Nucleus accumbens (tissue), 56 donors: Measurements from ENCODE around the gene PREP.
A peak's percentile ranks its signal among the peaks of the same experiment; 100 is the strongest.

Source experiments
- DNase-seq, 56 donors: peaks; one replicate each; lab custom pipeline; 2025; lab: John Stamatoyannopoulos, UW

Gene PREP

DNA sequence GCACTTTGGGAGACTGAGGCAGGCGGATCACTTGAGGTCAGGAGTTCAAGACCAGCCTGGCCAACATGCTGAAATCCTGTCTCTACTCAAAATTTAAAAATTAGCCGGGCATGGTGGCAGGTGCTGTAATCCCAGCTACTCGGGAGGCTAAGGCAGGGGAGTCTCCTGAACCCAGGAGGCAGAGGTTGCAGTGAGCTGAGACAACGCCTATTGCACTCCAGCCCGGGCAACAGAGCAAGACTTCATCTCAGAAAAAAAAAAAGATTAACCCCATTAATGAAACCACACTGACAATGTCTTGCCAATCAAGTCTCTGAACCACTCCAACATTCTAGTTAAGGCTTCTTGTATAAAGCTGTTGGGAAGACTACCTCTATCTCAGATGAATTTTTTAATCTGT lies 4.0 kb downstream of the PREP start:
- DNase-seq, result no peak

DNA sequence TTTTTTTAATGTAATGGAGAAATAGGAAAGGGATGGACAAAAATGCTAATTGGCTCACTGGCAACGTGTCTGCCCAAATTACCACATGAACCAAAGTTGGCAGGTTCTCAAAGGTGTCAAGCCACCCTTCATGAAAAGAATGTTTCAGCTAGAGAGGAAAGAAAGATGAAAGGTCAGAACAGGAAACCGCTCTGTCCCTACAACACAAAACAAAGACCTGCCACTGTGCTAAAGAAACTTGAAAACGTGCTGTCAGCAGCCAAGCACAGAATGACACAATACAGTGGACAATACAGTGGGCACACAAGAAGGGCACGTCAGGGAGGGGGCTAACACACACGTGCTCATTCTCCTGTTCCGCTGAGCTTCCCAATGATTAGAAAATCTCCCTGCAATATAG lies 4.9 kb downstream of the PREP start:
- DNase-seq, result peak in 12 of 56 donors; percentile 1 to 61 (median 13)

DNA sequence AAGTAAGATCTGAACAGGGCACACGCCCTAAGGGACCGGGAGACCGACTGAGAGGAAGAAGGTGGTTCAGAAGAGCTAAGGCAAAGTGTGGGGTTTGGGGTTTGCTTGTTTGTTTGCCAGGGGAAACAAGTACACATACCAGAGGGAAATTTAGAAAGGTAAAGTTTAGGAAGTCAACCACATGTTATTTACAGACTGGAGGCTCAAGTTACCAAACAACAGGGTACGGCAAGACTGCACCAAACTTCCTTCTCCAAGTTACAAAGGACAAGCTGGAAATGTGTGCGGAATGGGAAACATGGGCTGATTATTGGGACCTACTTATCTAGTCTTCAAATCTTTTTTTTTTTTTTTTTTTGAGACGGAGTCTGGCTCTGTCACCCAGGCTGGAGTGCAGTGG lies 11.2 kb downstream of the PREP start:
- no peak for DNase-seq

DNA sequence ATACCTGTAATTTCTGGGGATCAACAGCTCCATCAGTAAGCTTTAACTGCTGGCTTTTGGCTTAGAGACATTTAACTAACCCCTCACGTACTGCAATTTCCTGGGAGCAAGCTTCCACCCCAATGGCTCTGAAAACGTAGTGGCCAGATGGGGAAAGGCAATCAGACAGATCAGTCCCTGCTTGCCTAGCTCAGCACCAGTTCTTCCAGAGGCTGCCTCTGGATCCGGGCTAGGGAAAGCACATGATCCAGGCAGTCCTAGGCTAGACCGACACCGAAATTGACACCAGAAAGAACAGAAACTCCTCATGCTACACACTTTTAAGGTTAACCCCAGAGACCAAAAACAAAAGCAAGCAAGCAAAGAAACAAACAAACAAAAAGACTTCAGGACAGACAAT lies 13.3 kb downstream of the PREP start:
- no peak for DNase-seq

DNA sequence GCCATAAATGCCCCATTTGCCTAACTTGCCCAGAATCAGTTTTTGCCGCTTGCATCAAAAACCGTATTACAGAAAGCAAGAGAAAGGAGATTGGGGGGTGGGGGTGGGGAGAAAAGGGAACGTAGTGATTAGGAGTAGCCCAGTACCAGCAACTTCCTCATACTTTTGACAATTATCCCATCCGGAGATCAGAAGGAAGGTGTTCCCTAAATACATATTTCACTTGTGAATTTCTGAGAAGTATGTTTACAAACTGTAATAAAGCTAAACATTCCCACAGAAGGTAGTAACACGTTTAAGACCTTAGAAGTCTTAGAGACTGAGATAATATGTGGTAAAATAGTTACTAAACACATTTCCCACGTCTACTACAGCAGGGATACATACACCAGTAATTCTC lies 14.5 kb downstream of the PREP start:
- DNase-seq, result no peak

DNA sequence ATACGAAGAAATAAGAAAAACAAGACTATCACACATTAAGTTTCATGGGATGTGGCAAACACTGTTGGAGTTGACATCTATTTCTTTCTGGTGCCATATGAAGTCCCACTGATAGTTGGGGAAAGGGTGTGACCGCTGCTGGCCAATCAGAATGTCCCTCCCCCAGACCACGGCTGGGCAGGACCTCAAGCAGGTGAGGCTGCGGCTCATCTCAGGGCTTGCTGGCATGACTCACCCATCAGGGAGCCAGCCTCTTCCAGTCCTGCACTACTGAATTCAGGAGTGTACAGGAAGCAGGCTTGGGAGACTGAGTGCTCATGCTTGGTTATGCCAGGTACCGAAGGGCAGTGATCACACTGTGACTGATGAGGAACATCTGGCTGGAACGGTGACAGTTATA lies 18.9 kb downstream of the PREP start:
- DNase-seq, result no peak

DNA sequence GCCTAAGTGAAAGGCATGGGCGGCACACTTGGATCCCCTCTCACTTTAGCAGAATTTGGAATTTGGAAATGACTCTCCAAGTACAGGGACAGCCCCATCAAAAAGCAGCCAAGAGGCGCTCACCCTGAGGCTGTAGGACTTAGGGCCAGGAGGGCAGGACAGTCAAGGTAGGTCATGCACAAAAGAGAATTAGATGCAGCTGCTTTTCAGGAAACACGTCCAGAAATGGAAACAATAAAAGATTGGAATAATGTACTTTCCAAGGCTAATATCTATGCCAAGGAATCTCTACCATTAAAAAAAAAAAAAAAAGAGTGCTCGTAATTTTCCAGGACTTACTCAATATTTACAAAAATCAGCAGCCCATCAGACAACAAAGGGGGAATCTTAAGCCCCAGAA lies 19.9 kb downstream of the PREP start:
- DNase-seq, result no peak

DNA sequence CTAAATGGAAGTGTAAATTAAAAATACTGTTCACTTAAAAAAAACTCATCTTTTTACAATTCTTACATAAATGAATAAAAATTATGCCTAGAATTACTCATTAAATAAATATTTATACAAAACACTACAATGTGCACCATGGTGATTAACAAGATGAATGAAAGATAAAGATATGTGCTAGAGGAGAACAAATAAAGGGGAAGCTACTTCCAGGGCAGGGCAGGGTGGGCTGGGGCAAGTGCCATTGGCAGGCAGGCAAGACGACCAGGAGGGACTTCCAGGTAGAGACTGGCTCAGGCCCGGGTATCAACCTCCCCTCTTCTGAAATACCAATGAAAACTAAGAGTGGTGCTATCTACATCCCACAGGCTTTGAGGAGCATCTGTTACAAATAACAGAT lies 20.4 kb downstream of the PREP start:
- no peak for DNase-seq

DNA sequence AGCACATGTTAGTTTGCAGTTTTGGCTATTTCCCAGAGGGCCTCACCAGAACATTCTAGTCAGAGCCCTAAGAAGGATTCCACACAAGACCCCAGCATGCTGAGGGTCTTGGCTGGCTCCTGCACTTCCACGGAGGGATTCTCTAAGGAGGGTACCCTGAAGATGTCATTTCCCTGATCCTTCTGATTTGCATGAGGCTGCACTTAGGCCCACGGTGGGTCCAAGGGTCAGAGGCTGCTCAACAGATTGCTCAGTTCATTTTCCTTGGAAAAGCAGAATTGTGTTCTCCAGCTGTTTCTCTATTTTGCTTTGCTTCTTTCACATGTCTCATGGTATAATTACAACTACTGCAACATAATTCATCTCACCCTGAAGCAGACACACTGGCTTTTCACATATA lies 22.2 kb downstream of the PREP start:
- no peak for DNase-seq

DNA sequence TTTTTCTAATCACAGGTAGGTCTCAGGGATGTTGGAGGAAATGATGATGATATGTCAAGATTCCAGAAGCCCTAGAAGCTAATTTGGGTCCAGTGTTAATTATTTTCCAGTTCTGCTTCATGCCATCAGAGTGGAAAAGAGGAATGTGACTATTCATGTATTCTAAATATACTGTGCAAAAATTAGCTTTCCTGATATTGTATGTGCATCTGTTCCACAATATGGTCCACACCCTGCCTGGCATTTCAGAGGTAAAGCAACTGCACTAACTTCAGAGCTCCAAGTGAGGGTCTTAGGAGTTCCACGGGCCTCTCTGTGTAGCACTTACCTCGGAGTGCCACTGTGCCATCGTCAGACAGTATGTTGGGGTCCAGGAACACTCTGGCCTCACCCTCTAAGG lies 27.1 kb downstream of the PREP start:
- no peak for DNase-seq

DNA sequence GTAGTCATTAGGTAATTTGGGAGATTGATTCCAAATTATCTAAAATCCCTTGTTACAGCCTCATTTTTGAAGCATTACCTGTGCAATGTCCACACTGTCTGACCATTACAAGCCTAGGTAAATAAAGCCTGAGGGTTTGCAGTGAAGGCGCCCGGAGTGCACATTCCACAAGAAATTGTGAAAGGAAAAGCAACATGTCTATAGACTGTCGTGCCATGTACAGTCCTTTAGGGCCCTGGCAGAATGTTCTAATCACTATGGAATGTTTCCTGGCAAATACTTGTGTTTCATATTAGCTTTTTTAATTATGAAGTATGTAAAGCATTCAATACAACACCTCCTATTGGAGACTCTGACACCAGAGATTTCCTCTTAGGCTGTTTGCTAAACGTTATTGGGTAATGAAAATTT lies 28.9 kb downstream of the PREP start:
- DNase-seq, result no peak

DNA sequence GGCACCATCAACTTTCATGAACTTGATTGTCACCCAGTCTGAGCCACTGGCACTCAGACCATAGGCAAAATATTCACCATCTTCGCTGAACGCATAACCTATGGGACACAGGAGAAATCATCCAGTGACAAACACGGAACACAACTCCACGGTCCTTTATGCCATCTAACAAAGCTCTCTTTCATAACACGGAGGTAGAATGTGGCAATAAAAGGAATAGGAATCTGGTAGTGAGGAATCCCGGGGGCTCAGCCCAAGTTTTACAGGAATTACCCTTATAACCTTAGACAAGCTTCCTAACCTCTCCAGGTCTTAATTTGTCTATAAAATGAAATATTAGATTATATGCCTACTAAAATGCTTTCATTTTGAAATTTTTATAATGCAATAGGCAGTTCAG lies 29.4 kb downstream of the PREP start:
- no peak for DNase-seq

DNA sequence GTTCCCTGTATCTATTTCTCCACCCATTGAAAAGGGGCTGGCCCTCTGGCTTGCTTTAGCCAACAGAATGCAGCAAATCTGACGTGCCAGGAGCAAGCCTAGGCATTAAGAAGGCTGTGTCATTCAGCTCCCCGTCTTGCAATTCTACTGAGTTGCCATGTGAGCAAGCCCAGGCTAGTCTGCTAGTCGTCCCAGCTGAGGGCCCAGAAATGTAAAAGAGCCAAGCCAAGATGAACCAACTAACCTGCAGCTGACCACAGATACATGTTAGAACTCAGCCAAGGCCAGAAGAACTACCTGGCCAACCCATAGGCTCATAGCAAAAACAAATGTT lies 30.1 kb downstream of the PREP start:
- no peak for DNase-seq

DNA sequence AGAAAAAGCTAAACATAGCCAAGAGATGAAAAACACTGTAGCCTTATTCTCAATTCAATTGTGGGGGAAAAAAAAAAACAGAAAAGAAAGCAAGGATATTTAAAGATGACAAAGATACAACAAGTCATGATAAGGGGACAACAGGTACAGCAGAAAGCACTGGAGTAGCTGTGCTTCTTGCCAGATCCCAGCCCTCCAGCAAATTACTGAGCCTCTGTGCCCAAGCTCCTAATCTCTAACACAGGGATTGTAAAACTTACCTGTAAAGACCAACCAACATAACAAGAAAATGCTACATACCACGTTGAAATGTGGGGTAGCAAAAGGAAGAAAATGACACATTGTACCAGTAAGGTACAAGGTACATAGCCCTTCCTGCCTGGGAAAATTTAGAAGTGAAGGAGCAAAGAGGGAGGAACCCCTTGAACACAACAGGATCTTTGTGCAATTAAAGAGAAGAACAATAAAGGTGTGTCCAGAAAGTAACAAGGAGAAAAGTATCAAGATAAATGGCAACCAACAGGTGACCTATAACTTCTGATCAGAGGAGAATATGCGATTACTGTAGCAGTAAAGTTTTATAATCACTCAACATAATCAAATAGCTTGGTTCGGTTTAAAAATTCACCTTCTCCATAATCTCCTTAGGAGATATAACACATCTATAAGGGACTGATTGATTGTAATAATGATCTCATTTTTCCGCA lies 30.6 kb downstream of the PREP start:
- no peak for DNase-seq

DNA sequence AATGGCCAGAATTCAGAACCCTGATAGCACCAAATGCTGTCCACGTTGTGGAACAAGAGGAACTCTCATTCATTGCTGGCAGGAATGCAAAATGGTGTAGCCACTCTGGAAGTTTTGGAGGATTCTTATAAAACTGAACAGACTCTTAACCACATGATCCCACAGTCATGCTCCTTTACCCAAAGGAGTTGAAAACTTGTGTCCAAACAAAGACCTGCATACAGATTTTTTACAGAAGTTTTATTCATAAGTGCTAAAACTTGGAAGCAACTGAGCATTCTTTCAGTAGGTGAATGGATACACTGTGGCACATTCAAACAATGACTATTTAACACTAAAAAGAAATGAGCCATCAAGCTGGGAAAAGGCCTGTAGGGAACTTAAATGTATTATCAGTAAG lies 32.5 kb downstream of the PREP start:
- no peak for DNase-seq

DNA sequence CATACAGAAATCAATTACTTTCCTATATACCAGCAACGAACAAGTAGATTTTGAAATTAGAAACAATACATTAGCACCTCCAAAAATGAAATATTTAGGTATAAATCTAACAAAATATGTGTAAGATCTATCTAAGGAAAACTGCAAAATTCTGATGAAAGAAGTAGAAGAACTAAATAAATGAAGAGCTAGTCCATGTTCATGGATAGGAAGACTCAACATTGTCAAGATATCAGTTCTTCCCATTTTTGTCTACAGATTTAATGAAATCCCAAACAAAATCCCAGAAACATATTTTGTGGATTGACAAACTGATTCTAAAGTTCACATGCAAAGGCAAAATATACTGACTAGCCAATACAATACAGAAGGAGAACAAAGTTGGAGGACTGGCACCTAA lies 33.7 kb downstream of the PREP start:
- DNase-seq, result no peak

DNA sequence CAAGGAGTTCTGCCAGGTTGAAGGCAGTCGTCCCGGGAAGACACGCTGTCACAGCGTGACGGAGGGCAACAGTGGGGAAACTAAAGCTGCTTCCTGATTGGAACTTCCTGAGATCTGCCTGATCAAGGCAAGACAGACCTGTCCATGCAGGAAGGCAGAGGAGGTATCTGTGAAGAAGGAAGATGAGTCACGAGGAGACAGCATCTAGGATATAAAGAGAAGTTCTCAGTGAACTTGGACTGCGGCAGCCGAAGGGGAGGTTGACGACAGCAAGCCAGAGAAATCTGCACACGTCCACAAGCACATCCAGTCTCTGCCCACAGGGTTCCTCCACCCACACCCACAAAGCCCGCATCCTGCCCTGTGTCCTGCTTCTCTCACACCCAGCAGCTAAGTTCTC lies 38.6 kb downstream of the PREP start:
- no peak for DNase-seq

DNA sequence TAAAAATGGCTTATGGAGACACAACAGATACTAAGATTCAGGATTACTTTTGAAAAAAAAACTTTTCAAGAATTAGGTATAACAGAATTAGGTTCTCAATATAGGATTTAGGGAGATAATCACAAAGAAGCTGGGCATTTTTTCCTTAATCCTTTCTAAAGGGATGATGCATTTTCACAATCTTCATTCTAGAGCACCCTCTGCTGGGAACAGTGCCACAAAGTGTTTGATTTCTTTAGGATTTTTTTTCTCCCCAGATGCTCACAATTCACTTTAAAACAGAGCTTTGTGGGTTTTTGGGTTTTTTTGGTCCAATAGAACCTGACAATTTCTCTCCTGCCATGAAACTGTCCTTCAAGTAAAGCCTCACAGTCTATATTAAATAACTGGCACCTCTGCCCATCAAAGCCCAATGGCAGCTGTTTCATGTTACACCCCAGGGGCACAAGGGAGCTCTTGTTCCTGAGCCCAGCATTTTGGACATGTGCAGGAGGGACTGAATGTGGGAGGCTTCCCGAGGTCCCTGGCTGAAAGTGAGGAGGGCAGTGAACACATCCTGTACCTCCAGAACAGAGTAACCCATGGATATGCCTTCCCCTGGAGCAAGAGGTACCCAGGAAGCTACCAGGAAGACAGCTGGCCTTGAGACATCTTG lies 39.7 kb downstream of the PREP start:
- peak in 4 of 56 donors; percentile 3 to 32 (median 14) for DNase-seq

DNA sequence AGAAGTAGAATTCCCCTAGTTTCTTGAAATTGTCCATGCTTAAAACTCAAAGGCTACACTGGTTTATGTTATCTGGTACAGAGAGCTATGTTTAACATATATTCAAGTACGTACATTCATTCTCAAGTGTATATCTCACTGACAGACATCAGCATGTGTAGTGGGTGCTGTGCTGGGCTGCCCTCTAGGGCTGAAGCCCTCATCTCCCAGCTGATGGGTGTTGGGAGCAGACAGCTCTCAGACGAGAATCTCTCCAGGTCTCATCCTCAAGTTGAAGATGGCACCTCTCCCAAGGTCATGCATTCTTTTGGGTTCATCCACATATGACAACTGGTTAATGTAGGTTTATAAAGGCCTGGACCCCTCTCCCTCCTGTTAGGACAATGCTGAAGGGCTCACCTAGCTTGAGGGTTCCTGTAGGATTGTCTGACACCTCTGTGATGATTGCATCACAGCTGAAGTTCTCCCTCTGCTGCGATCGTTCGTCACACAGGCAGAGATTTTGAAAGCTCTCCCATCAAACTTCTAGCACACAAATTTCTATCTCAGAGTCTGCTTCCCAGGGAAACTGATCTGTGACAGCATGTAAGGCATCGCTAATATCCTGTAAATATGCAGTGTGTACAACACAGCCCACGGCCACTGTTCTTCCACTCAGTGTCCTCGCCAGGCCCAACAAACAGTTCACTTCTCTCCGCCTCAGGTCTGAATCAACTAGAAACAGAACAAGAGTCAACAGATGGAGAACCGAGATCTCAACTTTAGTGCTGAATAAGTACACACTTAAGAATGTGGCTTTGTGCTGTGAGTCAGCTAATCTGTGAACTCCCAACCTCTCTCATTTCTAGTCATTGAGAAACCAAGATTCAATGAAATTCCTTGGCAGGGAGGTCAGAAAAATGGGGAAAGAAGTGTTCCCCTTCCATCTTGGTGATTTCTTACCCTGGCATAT lies 43.2 kb downstream of the PREP start:
- peak in 1 of 56 donors; percentile 10 for DNase-seq

DNA sequence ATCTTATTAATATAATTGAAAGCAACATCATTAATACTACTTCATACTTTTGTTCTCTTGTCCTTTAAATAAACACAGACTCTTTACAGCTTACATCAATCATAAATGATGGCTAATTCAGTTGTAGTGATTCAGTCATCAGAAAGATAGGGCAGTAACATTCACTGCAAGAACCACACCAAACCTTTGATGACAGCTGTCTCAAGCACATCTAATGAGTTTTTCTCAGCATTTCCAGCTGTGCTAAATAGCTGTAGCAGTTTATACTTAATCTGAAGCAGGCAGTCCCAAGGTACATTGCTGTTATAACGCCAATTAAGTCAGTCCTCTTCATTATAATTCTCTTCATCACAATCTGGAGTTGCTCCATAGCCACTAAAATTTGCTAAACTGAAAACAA lies 45.7 kb downstream of the PREP start:
- no peak for DNase-seq

DNA sequence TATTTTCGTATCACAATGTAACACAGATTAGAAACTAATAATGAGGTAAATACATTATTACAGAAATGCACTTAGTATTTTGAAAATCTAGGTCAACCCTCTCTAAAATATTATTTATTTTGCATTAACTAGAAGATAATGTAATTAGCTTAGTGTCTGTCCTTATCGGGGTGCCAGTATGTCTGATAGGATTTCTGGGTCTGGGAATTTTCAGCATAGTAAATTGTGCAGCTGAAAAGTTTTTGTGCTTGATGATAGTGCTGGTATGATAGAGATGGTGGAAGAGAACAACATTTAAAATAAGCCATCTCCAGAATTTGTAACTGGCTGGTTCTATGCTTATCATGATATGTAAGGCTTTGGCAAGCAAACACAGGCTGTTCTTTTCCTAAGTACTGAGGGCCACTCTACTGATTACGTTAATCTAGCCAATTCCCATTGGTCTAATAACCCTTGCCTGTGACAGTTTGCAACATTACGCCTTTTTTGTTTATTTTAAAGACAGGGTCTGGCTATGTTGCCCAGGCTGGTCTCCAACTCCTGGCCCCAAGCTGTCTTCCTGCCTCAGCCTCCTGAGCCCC lies 50.8 kb downstream of the PREP start:
- no peak for DNase-seq
